Measurements from ENCODE around the gene ATL1.
"Not testable (repeated sequence)": the region's sequence is repeated elsewhere in the genome, so short reads cannot be mapped to it uniquely, and the experiment has no call there.

Gene ATL1

GRCh38 chr14:50534997-50535396 is 24.9 kb upstream of the ATL1 start:
- DNase-seq (ENCODE audit: low read depth in 2 of 2) = no peak

- DNase-seq (ENCODE audit: low read depth in 2 of 2) = not testable (repeated sequence)
Observed at GRCh38 chr14:50538034-50538433, 21.9 kb upstream of the ATL1 start.

GRCh38 chr14:50539051-50539450 is 20.9 kb upstream of the ATL1 start:
- no peak for DNase-seq (ENCODE audit: low read depth in 2 of 2)

- no peak for DNase-seq (ENCODE audit: low read depth in 2 of 2)
Observed at GRCh38 chr14:50541159-50541567, 18.8 kb upstream of the ATL1 start.

- no peak for DNase-seq (ENCODE audit: low read depth in 2 of 2)
Observed at GRCh38 chr14:50542941-50543418, 17.0 kb upstream of the ATL1 start.

GRCh38 chr14:50544911-50545310 is 15.0 kb upstream of the ATL1 start:
- no peak for DNase-seq (ENCODE audit: low read depth in 2 of 2)

- DNase-seq (ENCODE audit: low read depth in 2 of 2) = no peak
Observed at GRCh38 chr14:50545618-50546017, 14.3 kb upstream of the ATL1 start.

GRCh38 chr14:50550294-50550693 is 9.7 kb upstream of the ATL1 start:
- DNase-seq (ENCODE audit: low read depth in 2 of 2) = no peak

GRCh38 chr14:50551877-50552276 is 8.1 kb upstream of the ATL1 start:
- no peak for DNase-seq (ENCODE audit: low read depth in 2 of 2)

GRCh38 chr14:50552796-50553195 is 7.1 kb upstream of the ATL1 start:
- DNase-seq (ENCODE audit: low read depth in 2 of 2) = not testable (repeated sequence)

- peak; percentile 41 to 58 for DNase-seq (ENCODE audit: low read depth in 2 of 2)
Observed at GRCh38 chr14:50560931-50561285, 963 bp downstream of the ATL1 start.

GRCh38 chr14:50562841-50563240 is 2.9 kb downstream of the ATL1 start:
- no peak for DNase-seq (ENCODE audit: low read depth in 2 of 2)

- DNase-seq (ENCODE audit: low read depth in 2 of 2) = no peak
Observed at GRCh38 chr14:50569714-50570274, 9.8 kb downstream of the ATL1 start.

GRCh38 chr14:50573862-50574261 is 13.9 kb downstream of the ATL1 start:
- no peak for DNase-seq (ENCODE audit: low read depth in 2 of 2)

GRCh38 chr14:50575769-50576168 is 15.8 kb downstream of the ATL1 start:
- no peak for DNase-seq (ENCODE audit: low read depth in 2 of 2)

- DNase-seq (ENCODE audit: low read depth in 2 of 2) = no peak
Observed at GRCh38 chr14:50577982-50578381, 18.0 kb downstream of the ATL1 start.

- DNase-seq (ENCODE audit: low read depth in 2 of 2) = no peak
Observed at GRCh38 chr14:50578433-50578832, 18.5 kb downstream of the ATL1 start.

- no peak for DNase-seq (ENCODE audit: low read depth in 2 of 2)
Observed at GRCh38 chr14:50590464-50590863, 30.5 kb downstream of the ATL1 start.

- no peak for DNase-seq (ENCODE audit: low read depth in 2 of 2)
Observed at GRCh38 chr14:50594577-50595316, 34.8 kb downstream of the ATL1 start.

GRCh38 chr14:50598765-50599164 is 38.8 kb downstream of the ATL1 start:
- no peak for DNase-seq (ENCODE audit: low read depth in 2 of 2)

- DNase-seq (ENCODE audit: low read depth in 2 of 2) = no peak
Observed at GRCh38 chr14:50599700-50600444, 39.9 kb downstream of the ATL1 start.

GRCh38 chr14:50600849-50601248 is 40.9 kb downstream of the ATL1 start:
- no peak for DNase-seq (ENCODE audit: low read depth in 2 of 2)

- no peak for DNase-seq (ENCODE audit: low read depth in 2 of 2)
Observed at GRCh38 chr14:50601394-50601793, 41.4 kb downstream of the ATL1 start.
